Measurements from ENCODE around the gene SLC30A2.

- TF ChIP-seq, protein P1, sequence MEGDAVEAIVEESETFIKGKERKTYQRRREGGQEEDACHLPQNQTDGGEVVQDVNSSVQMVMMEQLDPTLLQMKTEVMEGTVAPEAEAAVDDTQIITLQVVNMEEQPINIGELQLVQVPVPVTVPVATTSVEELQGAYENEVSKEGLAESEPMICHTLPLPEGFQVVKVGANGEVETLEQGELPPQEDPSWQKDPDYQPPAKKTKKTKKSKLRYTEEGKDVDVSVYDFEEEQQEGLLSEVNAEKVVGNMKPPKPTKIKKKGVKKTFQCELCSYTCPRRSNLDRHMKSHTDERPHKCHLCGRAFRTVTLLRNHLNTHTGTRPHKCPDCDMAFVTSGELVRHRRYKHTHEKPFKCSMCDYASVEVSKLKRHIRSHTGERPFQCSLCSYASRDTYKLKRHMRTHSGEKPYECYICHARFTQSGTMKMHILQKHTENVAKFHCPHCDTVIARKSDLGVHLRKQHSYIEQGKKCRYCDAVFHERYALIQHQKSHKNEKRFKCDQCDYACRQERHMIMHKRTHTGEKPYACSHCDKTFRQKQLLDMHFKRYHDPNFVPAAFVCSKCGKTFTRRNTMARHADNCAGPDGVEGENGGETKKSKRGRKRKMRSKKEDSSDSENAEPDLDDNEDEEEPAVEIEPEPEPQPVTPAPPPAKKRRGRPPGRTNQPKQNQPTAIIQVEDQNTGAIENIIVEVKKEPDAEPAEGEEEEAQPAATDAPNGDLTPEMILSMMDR (IDR thresholded peaks at IDR 0.05): no peak
- no peak for TF ChIP-seq POLR2A (IDR thresholded peaks at IDR 0.05)
Observed at GRCh38 chr1:26020330-26020768, 25.6 kb downstream of the SLC30A2 start.
